Measurements from ENCODE around the gene ARHGEF4.
"Not testable (repeated sequence)": the region's sequence is repeated elsewhere in the genome, so short reads cannot be mapped to it uniquely, and the experiment has no call there.

Gene ARHGEF4

DNA sequence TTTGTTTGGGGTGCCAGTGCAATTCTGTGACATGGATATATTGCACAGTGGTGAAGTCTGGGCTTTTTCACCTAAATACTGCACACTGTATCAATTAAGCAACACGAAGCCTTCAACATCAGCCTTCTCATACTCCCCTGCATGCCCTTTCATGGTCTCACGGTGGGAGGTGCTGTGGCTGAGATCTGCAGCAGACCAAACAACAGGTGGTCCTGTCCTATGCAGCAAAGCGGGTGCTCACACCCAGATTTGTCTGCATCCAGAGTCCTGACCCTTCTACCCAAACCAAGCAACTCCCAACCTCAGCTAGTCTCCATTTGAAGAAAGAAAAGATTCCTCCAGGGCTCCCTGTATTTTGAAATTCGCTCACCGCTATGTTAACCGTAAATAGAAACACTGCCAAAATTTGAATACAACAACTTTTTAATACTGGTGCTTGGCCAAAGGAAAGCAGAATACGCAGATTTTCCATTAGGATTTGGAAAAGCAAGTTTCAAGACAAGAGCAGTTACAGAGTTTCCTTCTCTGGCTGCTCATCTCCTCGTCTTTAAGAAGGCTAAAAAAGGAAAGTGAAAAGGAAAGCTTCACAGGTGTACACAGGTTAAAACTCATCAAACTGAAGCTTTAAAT lies 221.6 kb downstream of the ARHGEF4 start:
- no peak for DNase-seq

DNA sequence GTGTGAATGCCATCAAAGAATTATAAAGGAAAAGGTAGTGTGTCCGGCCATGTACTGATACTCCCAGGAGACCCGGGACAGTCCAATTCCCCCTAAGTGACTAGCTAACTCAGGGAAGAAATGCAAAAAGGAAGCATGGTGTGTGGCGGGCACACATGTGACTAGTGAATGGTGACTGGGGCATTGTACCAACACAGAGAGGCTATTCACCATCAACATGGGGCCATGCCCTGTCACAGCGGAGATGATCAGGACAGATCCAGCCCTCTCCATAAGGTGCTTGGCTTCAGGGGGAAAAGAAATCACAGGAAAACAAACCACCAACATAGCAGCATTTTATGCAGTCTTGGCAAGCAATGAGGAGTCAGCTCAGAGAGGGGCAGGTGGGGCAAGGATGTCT lies 222.2 kb downstream of the ARHGEF4 start:
- no peak for DNase-seq

DNA sequence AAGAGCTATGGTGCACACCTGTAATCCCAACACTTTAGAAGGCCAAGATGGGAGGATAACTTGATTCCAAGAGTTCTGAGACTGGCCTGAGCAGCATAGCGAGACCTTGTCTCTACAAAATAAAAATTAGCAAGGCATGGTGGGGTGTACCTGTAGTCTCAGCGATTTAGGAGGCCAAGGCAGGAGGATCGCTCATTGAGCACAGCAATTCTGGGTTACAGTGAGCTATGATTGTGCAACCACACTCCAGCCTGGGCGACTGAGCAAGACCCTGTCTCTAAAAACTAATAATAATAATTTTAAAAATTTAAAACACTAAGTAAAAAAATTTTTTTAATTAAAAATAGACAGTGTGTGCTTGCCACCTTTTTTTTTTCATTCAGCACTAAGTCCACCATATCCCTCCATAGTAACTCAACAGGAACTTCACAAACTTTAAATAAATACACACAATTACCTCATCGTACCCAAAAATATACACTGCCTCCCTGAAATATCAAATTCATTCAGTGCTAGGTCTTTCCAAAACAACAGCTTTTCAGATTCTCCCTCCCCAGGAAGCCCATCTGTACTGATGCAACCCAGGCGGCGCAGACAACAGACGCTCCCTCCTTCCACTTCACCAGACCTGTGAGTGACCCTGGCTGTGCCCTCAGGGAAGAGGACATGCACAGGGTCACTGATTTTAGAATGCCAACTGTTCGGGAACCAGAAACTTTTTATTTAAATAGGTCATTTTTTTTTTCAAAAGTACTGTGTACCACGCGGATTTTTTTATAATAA lies 227.0 kb downstream of the ARHGEF4 start:
- no peak for DNase-seq

DNA sequence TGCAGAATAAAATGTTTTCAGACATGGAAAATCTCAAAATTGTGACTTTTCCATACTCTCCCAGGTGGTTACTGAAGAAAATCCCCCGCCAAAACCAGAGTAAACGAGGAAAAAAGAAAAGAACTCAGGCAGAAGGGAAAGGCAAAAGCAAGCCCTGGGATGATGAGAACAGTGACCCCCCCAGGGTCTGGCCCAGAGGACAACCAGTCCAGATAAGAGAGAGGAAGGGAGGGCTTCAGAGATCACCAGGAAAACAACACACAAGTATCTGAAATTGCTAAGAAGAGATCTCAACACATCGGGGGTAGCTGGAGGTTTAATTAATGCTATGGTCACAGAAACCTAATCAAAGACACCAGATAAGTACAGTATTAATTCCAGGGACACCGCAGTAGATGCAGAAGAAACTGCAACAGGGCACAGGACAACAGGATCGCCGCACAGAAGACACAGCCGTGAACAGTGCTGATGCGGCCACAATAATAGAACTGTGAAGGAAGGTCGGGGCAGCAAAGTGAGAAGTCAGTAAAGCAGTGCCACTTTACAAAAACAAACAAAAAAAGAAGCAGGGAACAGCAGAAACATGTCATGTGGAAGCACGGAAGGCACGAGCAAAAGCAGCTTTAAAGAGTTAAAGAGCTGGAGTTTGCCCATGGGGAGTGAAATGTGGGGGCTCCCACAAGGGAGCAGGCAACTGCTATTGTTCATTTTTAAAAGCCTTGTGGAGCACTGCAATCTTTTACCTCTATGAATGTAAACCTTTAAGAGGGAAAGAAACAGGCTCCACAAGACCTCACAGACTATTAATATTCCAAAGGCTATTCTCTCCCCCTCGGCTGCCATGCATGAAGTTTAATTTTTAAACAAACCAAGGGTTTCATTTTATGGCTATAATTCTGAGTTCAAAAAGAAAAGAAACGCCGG lies 228.1 kb downstream of the ARHGEF4 start:
- no peak for DNase-seq

DNA sequence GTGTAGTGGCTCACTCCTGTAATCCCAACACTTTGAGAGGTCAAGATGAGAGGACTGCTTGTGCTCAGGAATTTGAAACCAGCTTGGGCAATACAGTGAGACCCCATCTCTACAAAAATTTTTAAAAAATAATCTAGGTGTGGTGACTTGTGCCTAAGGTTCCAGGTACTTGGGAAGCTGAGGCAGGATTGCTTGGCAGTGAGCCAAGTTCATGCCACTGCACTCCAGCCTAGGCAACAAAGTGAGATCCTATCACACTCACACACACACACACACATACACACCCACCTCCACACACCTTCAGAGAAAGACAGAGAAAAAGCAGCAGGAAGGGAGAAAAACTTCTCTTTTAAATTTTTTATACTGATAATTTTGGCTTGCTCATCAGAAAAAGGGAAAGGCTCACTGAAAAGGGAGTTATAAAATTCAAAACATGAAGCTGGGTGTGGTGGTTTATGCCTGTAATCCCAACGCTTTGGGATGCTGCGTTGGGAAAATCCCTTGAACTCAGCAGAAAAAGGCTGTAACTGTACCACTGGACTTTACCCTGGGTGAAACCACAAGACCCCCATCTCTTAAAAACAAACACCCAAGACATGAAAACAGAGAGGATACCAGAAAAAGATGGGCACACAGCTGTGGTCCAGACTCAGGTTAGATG lies 230.9 kb downstream of the ARHGEF4 start:
- DNase-seq, result no peak

DNA sequence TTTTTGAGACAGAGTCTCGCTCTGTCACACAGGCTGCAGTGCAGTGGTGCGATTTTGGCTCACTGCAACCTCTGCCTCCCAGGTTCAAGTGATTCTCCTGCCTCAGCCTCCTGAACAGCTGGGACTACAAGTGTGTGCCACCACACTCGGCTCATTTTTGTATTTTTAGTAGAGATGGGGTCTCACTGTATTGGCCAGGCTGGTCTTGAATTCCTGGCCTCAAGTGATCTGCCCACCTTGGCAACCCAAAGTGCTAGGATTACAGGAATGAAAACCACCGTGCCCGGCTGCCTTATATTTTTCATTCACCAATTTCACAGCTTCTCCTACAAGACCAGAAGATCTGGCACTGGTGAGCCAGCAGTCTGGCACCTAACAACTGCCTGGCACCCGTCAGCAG lies 231.5 kb downstream of the ARHGEF4 start:
- not testable (repeated sequence) for DNase-seq

GRCh38 chr2:131075578-131075977 lies 238.9 kb downstream of the ARHGEF4 start:
- DNase-seq, result not testable (repeated sequence)

GRCh38 chr2:131076707-131077106 lies 240.0 kb downstream of the ARHGEF4 start:
- DNase-seq, result no peak

GRCh38 chr2:131077182-131077846 lies 240.6 kb downstream of the ARHGEF4 start:
- no peak for DNase-seq

GRCh38 chr2:131077966-131078365 lies 241.3 kb downstream of the ARHGEF4 start:
- DNase-seq, result no peak

GRCh38 chr2:131079931-131080330 lies 243.2 kb downstream of the ARHGEF4 start:
- not testable (repeated sequence) for DNase-seq

GRCh38 chr2:131081190-131081589 lies 244.5 kb downstream of the ARHGEF4 start:
- DNase-seq, result no peak

DNA sequence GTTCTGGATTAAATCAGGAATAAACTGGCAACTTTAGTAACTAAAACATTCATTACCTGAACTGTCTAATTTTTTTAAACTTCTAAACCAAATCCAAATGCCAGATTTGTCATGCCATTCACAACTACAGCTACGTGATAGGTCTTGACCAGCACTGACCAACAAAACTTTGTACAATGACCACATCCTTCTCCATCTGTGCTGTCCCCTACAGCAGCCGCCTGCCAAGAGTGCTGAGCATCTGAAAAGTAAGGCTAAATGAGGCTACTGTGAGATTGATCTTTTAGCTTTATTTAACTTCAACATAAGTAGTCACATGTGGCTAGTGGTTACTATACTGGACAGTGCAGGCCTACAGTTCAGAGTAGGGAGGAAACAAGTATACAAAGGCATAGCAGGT lies 248.9 kb downstream of the ARHGEF4 start:
- DNase-seq, result no peak

- peak; percentile 55 for DNase-seq
Measured at GRCh38 chr2:131092458-131093005, 255.8 kb downstream of the ARHGEF4 start.

GRCh38 chr2:131093006-131093695 lies 256.4 kb downstream of the ARHGEF4 start, which contains the start of gene FAM168B:
Gene FAM168B, minus strand, starts transcription at chr2:131093460. Its CDS starts 10,814 bp downstream, at chr2:131082646.
- peak; percentile 91 for DNase-seq

- peak; percentile 48 for DNase-seq
Measured at GRCh38 chr2:131093696-131094462, 257.2 kb downstream of the ARHGEF4 start.

DNA sequence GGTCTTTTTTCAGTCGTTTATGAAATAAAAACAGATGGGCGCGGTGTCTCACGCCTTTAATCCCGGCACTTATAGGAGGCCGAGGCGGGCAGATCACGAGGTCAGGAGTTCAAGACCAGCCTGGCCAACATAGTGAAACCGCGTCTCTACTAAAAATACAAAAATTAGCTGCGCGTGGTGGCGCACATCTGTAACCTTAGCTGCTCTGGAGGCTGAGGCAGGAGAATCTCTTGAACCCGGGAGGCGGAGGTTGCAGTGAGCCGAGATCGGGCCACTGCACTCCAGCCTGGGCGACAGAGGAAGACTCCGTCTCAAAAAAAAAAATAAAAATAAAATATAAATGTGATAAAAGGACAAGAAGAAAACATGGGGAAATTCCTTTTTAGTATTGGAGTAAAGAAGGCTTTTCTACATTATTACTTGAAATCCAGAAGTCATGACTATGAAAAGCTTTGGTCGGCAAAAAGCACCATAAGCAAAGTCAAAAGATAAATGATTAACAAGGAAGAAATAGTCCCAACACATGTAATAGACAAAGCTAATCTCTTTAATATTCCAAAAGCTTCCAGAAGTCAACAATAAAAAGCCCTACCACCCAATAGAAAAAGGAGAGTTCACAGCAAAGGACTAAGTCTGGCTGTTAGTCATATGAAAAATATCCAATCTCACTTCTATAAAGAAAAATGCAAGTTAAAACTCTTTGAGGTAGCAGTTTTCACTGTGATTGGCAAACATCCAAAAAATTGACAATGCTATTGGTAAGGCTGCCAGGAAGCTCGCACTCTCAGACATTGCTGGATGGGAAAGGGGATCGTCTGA lies 258.0 kb downstream of the ARHGEF4 start:
- DNase-seq, result no peak
